AG08395 (cell line): ENCODE results near the gene SGCD.
"Not testable (repeated sequence)": the region's sequence is repeated elsewhere in the genome, so short reads cannot be mapped to it uniquely, and the experiment has no call there.

Experiments used
- DNase-seq: peaks from one replicate; pipeline ENCODE4 v3.0.0; 2012; ENCODE audit warnings: mixed read lengths, low spot score

Gene SGCD

GRCh38 chr5:156640691-156641241 is 313.8 kb downstream of the SGCD start:
- peak; percentile 73 for DNase-seq

DNA sequence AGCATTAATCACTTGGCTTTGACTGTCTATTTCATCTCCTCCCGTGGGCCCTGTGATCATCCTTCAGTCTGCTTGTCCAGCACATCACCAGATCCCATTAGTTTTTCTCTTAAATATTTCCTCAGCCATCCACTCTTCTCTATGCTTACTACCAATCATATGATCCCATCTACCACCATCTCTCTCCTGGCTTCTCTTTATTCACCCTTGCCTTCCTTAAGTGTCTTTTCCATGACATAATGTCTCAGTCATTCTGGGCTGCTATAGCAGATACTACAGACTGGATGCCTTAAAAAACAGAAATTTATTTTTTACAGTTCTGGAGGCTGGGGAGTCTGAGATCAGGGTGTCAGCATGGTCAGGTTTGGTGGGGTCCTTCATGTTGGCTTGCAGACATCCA is 314.7 kb downstream of the SGCD start:
- DNase-seq = peak; percentile 31

- DNase-seq = no peak
These were observed 320.1 kb downstream of the SGCD start for GRCh38 chr5:156647034-156647451.

DNA sequence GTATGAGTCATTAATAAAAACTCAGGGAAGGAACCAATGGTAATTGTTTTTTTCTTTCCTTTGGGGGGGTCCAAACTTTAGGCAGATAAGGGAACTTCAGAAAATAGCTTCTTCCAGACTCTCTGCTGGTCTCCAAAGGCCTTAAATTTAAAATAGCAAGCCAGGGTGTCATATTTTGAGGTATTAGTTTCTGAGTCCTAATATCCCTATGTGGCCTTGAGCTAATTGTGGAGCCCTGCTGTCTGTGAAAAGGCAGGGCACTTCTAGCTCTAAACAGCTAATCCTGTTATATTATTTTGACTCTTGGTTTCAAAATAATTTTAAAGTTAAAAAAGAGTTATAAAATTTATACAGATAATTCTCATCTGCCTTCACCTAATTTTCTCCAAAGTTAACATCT is 327.5 kb downstream of the SGCD start:
- DNase-seq = no peak

DNA sequence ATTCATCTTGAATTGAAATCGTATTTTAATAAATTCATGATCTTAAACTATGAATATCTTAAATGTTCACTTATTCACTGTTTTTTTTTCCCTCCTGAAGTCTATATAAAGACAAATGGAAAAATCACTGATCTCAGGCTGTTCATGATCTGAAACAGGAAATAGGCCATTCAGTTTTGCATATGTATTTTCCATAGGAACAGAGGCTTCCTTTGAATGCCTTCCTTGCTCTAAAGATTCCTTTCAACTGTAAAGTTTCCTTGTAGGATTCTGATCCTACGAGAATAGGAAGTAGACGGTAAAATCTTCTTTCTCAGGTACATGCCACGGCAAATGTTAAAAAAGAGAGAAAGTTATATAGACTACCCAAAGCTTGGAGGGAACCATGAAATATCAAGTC is 328.8 kb downstream of the SGCD start:
- no peak for DNase-seq

DNA sequence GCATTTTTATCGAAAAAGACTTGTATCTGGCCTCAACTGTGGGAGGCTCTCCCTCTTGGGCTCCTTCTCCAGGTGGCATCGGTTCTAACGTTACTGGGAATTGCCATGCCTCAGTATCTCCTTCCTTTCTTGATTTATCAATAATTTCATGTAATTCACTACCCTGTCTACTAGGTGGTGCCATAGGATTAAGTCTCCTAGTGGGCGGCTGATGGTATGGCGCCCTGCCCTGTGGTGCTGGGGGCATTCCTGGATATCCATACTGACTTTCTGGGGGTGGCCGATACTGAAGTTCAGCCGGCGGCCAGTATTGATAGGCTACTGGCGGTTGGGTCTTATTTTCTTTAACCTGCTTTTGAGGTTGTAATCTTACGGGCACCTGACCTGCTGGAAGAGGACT is 337.9 kb downstream of the SGCD start:
- DNase-seq = not testable (repeated sequence)

DNA sequence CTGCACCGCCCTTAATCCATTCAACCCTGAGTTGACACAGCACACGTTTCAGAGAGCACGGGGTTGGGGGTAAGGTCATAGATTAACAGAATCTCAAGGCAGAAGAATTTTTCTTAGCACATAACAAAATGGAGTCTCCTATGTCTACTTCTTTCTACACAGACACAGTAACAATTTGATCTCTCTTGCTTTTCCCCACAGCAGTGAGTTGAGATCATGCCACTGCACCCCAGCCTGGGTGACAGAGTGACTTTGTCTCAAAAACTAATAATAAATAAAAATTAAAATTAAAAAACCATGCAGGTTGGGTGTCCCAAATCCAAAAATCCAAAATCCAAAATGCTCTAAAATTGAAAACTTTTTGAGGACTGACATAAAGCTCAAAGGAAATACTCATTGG is 339.7 kb downstream of the SGCD start:
- not testable (repeated sequence) for DNase-seq

- DNase-seq = no peak
These were observed 340.7 kb downstream of the SGCD start for GRCh38 chr5:156667616-156668015.

GRCh38 chr5:156669416-156669815 is 342.5 kb downstream of the SGCD start:
- DNase-seq = no peak

DNA sequence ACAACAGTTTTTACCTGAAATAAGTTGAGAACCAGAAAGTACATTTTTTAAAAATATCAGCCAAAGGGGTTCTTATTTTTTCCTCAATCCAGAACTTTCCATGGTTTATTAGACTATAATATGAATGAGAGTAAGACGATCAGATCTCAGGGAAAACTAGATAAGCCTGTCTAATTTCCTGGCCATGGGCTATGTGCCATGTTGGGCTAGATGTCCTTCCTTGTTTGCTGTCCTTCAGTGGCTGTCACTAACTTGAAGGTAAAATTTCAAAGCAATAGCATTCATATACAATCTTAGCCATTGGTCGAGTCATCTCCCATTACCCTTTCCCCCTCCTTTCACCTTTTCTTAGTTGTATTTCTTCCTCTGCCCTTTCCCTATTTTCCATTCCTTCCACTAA is 343.7 kb downstream of the SGCD start:
- DNase-seq = no peak

DNA sequence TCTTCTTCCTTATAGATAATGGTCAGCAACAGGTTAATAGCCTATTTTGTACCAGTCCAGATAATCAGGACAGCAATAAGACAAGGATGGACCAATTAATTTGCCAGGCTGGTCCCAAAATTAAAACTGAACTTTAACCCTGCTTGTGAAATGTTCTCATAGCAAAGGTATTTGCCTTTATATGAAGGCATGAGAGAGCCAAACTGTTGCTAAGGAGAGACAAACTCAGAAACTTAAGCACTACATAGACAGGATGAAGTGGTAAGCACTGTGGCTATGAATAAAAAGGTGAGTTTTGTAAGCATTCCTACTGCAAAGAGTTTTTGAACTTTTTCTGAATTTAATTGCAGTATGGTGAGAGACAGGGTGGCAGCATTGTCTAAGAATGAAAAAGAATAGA is 348.4 kb downstream of the SGCD start:
- no peak for DNase-seq

GRCh38 chr5:156677963-156678362 is 351.0 kb downstream of the SGCD start:
- DNase-seq = no peak

DNA sequence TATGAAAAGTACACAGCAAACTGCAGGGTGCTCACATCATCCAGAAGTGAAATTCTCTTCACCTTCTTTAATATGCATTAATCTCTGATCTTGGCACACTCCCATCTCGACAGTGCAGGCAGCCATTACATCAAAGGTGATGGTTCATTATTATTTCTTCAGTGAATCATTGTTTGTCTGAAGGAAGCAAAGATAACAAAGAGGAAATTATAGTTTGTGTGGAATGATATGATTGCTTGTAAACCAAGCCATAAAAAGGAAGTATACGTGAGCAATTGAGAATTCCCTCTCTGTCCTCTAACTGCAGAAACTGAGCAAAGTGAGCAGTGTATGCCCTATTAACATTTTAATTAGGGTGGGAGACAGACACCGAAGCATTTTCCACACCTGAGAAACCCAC is 351.5 kb downstream of the SGCD start:
- DNase-seq = no peak

DNA sequence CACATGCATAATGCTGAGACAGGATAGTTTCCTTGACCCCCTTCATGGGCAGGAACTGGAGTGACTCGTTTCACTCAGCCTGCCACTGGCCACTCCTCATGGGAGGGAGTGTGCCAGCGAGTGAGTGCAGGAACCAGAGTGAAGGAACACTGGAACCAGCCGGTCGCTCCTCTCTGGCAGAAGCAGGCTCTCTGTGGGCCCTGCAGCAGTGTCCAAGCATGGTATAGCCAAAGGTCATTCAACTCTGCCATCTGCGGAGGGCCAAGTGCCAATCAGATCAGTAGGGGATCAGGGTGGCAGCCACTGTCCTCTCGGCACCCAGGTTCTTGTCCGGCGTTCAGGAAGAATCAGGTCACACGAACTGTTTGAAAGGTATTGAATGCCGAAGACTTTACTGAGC is 353.9 kb downstream of the SGCD start:
- DNase-seq = no peak

- no peak for DNase-seq
These were observed 354.3 kb downstream of the SGCD start for GRCh38 chr5:156681265-156681664.

DNA sequence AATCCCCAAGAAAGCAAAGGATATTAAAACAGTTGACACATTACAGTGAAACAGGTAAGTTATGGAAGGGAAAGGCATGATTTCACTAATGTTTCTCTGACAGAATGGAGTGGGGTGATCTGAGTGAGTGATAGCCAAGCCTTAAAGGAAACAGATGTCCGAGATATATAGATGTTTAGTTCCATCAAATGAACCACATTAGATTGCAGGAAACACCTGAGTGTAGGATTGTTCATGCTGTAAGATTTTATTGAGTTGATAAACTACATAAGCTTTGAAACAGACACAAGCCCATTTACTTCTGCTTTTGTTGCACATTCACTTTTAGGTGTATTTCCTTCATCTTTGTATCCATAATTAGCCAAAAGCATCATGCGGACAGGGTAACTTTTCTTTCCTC is 356.0 kb downstream of the SGCD start:
- DNase-seq = no peak

DNA sequence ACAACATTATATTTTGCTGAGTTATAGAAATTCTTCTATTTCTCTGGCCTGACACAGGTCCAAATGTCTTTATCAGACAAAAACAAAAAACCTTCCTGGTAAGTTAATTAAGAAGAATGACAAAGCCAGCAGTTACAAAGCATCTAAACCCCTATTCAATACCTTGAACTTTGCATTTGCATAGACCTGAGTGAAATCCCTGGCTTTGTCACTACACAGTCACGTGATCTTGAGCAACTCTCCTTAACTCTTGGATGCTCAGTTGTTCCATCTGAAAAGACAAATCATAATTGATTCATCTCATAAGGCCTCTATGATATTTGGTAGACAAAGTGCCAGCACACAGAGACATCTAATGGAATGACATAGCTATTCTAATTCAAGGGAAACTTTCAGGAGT is 356.5 kb downstream of the SGCD start:
- DNase-seq = no peak

DNA sequence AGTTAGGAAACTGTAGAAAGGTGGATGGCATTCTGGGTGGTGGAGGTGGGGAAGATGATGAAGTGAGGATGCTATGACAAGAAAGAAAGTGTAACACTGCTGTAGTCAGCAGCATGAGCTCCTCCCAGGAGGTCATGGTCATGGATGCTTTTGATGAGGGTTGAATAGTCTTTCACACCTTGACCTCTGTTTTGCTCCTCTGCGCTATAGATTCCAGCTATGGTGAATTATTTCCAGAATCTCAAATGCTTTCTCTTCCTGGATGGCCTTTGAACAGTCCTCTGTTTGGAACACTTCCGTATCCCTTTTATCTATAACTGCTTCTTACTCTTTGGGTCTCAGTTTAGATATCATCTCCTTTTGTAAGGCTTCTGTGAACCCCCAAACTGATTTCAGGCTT is 357.3 kb downstream of the SGCD start:
- DNase-seq = no peak

- DNase-seq = no peak
These were observed 358.5 kb downstream of the SGCD start for GRCh38 chr5:156685481-156685880.

DNA sequence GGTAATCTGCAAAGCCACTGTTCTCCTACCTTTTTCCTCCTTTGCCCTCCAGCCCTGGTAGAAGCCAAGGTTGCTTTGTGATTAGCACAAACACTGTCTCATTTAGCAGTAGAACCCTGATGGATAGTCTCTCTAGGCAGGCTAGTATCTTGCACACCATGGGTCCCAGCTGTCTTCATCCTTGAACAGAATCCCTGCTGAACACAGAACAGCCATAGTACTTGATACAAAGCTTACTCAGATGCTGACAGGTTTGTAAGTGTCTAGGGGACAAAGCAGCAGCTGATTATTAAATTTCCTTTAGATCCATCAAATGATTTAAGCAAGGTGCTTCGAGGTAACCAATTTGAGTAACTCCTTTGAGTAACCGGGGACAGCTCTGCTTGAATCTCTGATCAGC is 359.4 kb downstream of the SGCD start:
- DNase-seq = no peak

GRCh38 chr5:156686796-156687195 is 359.8 kb downstream of the SGCD start:
- no peak for DNase-seq

- no peak for DNase-seq
These were observed 360.6 kb downstream of the SGCD start for GRCh38 chr5:156687514-156687913.

DNA sequence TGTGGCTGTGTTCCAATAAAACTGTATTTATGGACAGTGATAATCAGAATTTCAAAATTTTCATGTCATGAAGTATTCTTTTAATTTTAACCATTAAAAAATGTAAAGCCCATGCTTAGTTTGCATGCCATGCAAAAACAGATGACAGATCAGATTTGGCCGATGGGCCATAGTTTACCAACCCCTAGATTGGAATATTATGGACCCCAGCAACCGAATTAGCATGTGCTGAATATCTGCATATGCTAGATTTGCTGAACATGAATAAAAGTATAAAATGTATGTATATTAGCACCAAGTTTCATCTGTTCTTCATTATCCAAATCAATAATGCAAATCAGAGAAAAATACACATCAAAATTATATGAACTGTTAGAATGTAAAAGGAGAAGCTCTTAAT is 364.6 kb downstream of the SGCD start:
- DNase-seq = no peak

GRCh38 chr5:156693113-156693512 is 366.1 kb downstream of the SGCD start:
- no peak for DNase-seq

DNA sequence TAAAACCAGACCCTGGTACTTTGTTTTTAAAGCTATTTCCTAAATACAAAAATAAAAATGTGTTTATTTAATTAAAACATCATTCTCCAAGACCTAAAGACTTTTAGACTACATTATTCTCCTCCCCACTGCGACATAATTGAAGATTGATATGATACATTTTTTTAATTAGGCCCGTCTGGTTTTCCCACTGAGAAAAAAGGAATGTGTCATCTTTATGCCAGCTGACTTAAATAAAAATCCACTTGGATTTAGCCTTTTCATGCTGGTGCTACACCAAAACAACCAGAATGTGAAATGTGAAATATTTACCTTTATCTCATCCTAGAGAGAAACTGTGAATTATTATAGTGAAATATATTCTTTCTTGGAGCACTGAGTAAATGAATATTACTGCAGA is 367.6 kb downstream of the SGCD start:
- no peak for DNase-seq
